Small intestine (tissue), 7 donors: ENCODE results near the gene PEX5L. TPM values are rescaled to one million over a fixed set of nuclear protein-coding genes. Genes with fewer than 3 reads are reported as not detected.

Experiments used
- DNase-seq, 2 donors: peaks; one replicate each; pipeline versions ENCODE4 v3.0.0 to v3.0.0-alpha.2; 2013
- FAIRE-seq: peaks from 2 replicates; lab custom pipeline; 2012; peaks lifted over from hg19 to GRCh38; lab: Jason Lieb, UNC
- H3K27ac ChIP-seq, 3 donors: one replicate each; pipeline ENCODE4 v1.5.1; 2013; ENCODE audit warnings: low read length in 2 of 3, mild to moderate bottlenecking in 2 of 3, control low read depth in 1 of 3, inconsistent platforms in 1 of 3, low read depth in 1 of 3, moderate library complexity in 1 of 3
- H3K27me3 ChIP-seq, 3 donors: one replicate each; pipeline ENCODE4 v1.6.1; 2013; ENCODE audit warnings: low read length in 3 of 3, inconsistent platforms in 1 of 3; ENCODE audit not compliant: control insufficient read depth in 3 of 3, insufficient read depth in 3 of 3
- H3K36me3 ChIP-seq, 3 donors: one replicate each; pipeline ENCODE4 v1.6.1; 2013; ENCODE audit warnings: low read length in 3 of 3, inconsistent platforms in 1 of 3, low read depth in 1 of 3, mild to moderate bottlenecking in 1 of 3, moderate library complexity in 1 of 3; ENCODE audit not compliant: control insufficient read depth in 3 of 3, insufficient read depth in 2 of 3
- H3K4me1 ChIP-seq, 3 donors: one replicate each; pipeline ENCODE4 v1.6.1; 2013; ENCODE audit warnings: low read length in 2 of 3, inconsistent platforms in 1 of 3, low read depth in 1 of 3, mild to moderate bottlenecking in 1 of 3, moderate library complexity in 1 of 3; ENCODE audit not compliant: control insufficient read depth in 3 of 3, insufficient read depth in 2 of 3
- H3K4me3 ChIP-seq, 3 donors: one replicate each; pipeline ENCODE4 v1.5.1; 2013; ENCODE audit warnings: low read length in 3 of 3, control low read depth in 1 of 3, inconsistent platforms in 1 of 3, low read depth in 1 of 3, mild to moderate bottlenecking in 1 of 3, moderate library complexity in 1 of 3
- H3K9me3 ChIP-seq, 2 donors: one replicate each; pipeline ENCODE4 v1.6.1; 2013; ENCODE audit warnings: low read depth in 1 of 2, low read length in 1 of 2; ENCODE audit not compliant: control insufficient read depth in 2 of 2, insufficient read depth in 1 of 2
- WGBS, 3 donors: extraction: QIAGEN DNeasy Blood & Tissue Kit; methylation state at CpG; one replicate each; pipeline ENCODE4 v1.1.7; 2013; 5-methylcytosine and 5-hydroxymethylcytosine counted together
- polyA plus RNA-seq, 4 donors: library from polyadenylated mRNA; stranded (reverse) in 3 of 4; unstranded in 1 of 4; fragments of 200-250 nt in 3 of 4; fragments of 120-200 nt in 1 of 4; gene quantifications; one replicate each; pipeline versions ENCODE4 v1.2.1 to v1.2.3, GENCODE V29; 2013
- donor health status: healthy with polysubstance abuse.
- donor health status: control.
- donor health status: control.
- donor health status: Bipolar disorder and iron deficiency.
- donor health status: healthy.

Gene PEX5L
- polyA plus RNA-seq, 4 donors = 0.07 to 0.81 (median 0.21) TPM; not detected in 1

DNA sequence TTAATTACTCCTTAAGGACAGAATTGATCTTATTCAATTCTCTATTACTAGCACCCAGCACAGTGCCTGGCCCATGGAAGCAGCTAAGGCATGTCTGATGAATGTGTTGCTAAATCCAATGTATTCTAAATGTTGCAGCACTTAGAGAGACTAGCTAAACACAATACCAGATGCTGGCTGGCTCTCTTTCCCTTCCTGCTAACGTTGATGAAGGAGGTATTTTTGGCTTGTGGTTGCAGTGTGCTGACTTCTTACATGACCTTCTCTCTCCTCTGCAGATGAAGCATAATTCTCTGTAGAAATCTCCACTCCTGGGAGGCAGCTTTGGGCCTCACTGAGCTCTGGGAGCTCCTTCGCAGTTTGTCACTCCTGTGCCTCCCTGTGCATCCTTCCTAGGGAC is 183.6 kb downstream of the PEX5L start:
- Histone ChIP-seq H3K4me1 (no peaks in the 10 kb centered on the region), H3K9me3 (no peaks in the 10 kb centered on the region), H3K4me3 (no peak overlapping the region), H3K27me3 (no peaks in the 10 kb centered on the region), H3K36me3 (no peaks in the 10 kb centered on the region), H3K27ac (no peak overlapping the region)
- no peak for FAIRE-seq
- no peak for DNase-seq
- WGBS, 3 donors = 48 to 61% (median 58%) methylated on average over 2 of the region's 2 CpGs

- no peak for DNase-seq
- Histone ChIP-seq H3K4me3 (no peak overlapping the region), H3K27me3 (no peaks in the 10 kb centered on the region), H3K27ac (no peak overlapping the region), H3K4me1 (no peaks in the 10 kb centered on the region), H3K9me3 (no peaks in the 10 kb centered on the region), H3K36me3 (no peaks in the 10 kb centered on the region)
- no peak for FAIRE-seq
- 57 to 72% (median 66%) methylated on average over 5 of the region's 5 CpGs for WGBS, 3 donors
Measured at GRCh38 chr3:179852142-179852905, 184.4 kb downstream of the PEX5L start.

DNA sequence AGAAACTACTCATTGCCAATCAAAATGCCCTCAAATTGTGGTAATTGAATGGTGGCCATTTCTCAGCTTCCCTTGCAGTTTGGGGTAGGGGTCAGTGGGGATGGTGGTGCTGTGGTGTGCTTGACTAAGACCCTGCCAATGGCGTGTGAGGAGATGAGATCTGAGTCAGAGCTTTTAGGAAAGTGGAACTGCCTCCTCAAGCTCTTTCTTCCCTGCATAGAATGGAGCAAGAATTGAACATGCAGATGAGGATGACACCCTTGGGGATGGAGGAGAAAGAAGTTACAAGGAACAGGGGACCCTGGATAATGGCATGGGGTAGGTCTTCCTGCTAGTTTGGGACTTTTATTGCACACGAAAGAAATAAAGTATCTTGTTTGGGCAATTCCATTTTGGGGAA is 188.0 kb downstream of the PEX5L start:
- no peaks in the 10 kb centered on the region for H3K36me3 ChIP-seq
- 61 to 81% (median 74%) methylated on average over 2 of the region's 2 CpGs for WGBS, 3 donors
- H3K27ac ChIP-seq = no peak overlapping the region
- DNase-seq (no peak), FAIRE-seq (no peak)
- no peaks in the 10 kb centered on the region for H3K4me1 ChIP-seq
- H3K9me3 ChIP-seq = no peaks in the 10 kb centered on the region
- H3K27me3 ChIP-seq = peaks cover 0 to 1% (median 0%) of the 10 kb centered on the region in 3 donors
- no peak overlapping the region for H3K4me3 ChIP-seq

GRCh38 chr3:179842061-179842460 is 194.7 kb downstream of the PEX5L start:
- FAIRE-seq = no peak
- Histone ChIP-seq H3K36me3 (no peaks in the 10 kb centered on the region), H3K9me3 (no peaks in the 10 kb centered on the region), H3K4me1 (no peaks in the 10 kb centered on the region), H3K27ac (no peak overlapping the region), H3K27me3 (peaks cover 0 to 4% (median 0%) of the 10 kb centered on the region in 3 donors), H3K4me3 (no peak overlapping the region)
- no peak for DNase-seq
- 40 to 67% (median 63%) methylated on average over 3 of the region's 3 CpGs for WGBS, 3 donors

DNA sequence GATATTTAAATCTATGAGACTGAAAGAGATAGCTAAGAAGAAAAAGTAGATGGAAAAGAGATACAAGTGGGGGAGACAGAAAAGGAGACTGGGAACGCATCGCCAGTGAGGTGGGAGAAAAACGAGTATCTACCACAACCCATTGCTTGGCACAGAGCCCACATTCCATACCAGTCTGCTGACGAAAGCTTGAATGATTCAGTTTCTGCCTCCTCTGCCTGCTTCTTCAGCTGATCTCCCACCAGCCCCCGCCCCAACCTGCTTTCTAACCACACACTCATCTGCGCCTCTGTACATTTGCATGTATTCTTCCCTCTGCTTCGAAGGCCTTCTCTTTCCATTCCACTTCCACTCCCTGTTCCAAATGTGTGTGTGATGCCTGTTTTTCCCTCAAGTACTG is 195.8 kb downstream of the PEX5L start:
- peaks cover 0 to 4% (median 0%) of the 10 kb centered on the region in 3 donors for H3K27me3 ChIP-seq
- FAIRE-seq (no peak), DNase-seq (no peak)
- no peaks in the 10 kb centered on the region for H3K36me3 ChIP-seq
- 68 to 78% (median 69%) methylated on average over 7 of the region's 7 CpGs for WGBS, 3 donors
- H3K4me3 ChIP-seq = no peak overlapping the region
- no peaks in the 10 kb centered on the region for H3K4me1 ChIP-seq
- H3K27ac ChIP-seq = no peak overlapping the region
- H3K9me3 ChIP-seq = no peaks in the 10 kb centered on the region

- H3K27me3 ChIP-seq = peaks cover 0 to 2% (median 0%) of the 10 kb centered on the region in 3 donors
- no peaks in the 10 kb centered on the region for H3K9me3 ChIP-seq
- H3K27ac ChIP-seq = no peak overlapping the region
- FAIRE-seq (no peak), DNase-seq (no peak)
- H3K4me3 ChIP-seq = no peak overlapping the region
- H3K4me1 ChIP-seq = no peaks in the 10 kb centered on the region
- WGBS, 3 donors = 73 to 81% (median 80%) methylated on average over 2 of the region's 2 CpGs
- no peaks in the 10 kb centered on the region for H3K36me3 ChIP-seq
Measured at GRCh38 chr3:179837374-179837773, 199.4 kb downstream of the PEX5L start.

DNA sequence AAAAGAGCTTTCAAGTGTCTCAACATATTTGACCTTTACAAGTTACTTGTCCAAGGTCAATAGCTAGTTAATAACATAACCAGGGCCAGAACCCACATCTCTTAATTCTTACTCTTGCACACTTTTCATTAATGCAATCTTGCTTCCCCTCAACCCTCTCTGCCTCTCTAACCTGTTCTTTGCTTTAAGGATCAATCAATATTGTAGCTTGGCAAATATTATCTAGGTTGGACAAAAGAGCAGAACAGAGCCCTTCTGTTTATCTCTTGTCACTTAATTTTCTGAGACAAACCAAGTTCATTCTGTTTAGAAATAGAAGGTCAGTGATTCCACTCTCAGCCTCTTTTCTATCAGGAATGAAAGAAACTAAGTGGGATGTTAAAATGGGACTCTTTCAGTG is 203.4 kb downstream of the PEX5L start:
- FAIRE-seq = no peak

DNA sequence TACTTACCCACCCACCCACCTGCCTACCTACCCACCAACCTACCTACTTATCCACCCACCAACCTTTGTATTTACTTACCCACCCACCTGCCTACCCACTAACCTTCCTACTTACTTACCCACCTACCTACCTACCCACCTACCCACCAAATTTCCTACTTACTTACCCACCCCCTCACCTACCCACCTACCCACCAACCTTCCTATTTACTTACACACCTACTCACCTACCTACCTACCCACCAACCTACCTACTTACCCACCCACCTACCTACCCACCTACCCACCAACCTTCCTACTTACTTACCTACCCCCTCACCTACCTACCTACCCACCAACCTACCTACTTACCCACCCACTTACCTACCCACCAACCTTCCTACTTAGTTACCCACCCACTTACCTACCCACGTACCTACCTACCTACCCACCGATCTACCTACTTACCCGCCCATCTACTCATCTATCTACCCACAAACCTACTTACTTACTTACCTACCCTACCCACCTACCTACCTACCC is 204.3 kb downstream of the PEX5L start:
- no peaks in the 10 kb centered on the region for H3K4me1 ChIP-seq
- DNase-seq (no peak), FAIRE-seq (no peak)
- H3K27ac ChIP-seq = no peak overlapping the region
- no peaks in the 10 kb centered on the region for H3K9me3 ChIP-seq
- WGBS, 3 donors = 90 to 94% (median 91%) methylated on average over 3 of the region's 3 CpGs
- no peak overlapping the region for H3K4me3 ChIP-seq
- no peaks in the 10 kb centered on the region for H3K36me3 ChIP-seq
- H3K27me3 ChIP-seq = peaks cover 0 to 2% (median 0%) of the 10 kb centered on the region in 3 donors

More for the DNA sequence above, 203.4 kb downstream of the PEX5L start:
- H3K9me3 ChIP-seq = no peaks in the 10 kb centered on the region
- H3K27me3 ChIP-seq = no peaks in the 10 kb centered on the region
- no peak overlapping the region for H3K4me3 ChIP-seq
- no peak for DNase-seq
- H3K4me1 ChIP-seq = no peaks in the 10 kb centered on the region
- no peak overlapping the region for H3K27ac ChIP-seq
- H3K36me3 ChIP-seq = no peaks in the 10 kb centered on the region
